Tibial nerve (tissue), 3 donors: Measurements from ENCODE around the gene FKTN.

Experiments used
- CTCF ChIP-seq, 5 experiments: fragments of 200-600 bp in 3 of 5; fragments of 450-650 bp in 2 of 5; sonication (generic) in 3 of 5; IDR thresholded peaks; one replicate each; pipeline ENCODE4 v1.5.1; 2016 to 2019; ENCODE audit warnings: antibody characterized with exemption in 5 of 5, mild to moderate bottlenecking in 3 of 5, moderate library complexity in 2 of 5
- POLR2A ChIP-seq, 2 donors: fragments of 450-650 bp; IDR thresholded peaks; one replicate each; pipeline ENCODE4 v1.6.1; 2017; ENCODE audit warnings: antibody characterized with exemption in 2 of 2, mild to moderate bottlenecking in 2 of 2, moderate library complexity in 2 of 2

GRCh38 chr9:105647595-105648349 is 89.8 kb downstream of the FKTN start:
- TF ChIP-seq POLR2A (IDR thresholded peaks at IDR 0.05) (no peak), CTCF (IDR thresholded peaks at IDR 0.05) (no peak)
